Amygdala (tissue), 56 donors: ENCODE measurements around the gene RBPJ.
"Not testable (repeated sequence)": the region's sequence is repeated elsewhere in the genome, so short reads cannot be mapped to it uniquely, and the experiment has no call there.

Experiments used
- DNase-seq, 56 donors: peaks; one replicate each; lab custom pipeline; 2025; lab: John Stamatoyannopoulos, UW

The RBPJ gene

GRCh38 chr4:26368685-26369084 lies 47.9 kb downstream of the RBPJ start:
- DNase-seq, result no peak

DNA sequence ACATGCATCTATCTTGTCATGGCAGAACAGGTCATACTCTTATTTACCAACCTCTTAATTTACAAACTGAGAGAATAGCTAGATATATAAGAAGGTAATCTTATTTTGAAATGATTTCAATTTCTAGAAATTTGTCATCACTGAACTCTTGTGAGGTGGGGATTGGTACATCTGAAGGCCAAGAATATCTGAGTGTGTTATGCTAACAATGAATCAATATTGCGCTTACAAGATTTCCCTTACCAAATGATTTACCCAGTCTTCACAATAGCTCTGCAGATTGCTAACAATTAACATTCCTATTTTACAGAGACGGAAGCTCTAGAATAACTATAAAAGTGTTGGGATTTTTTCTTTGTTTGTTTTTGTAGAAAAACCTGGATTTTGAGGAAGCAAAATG lies 48.3 kb downstream of the RBPJ start:
- no peak for DNase-seq

DNA sequence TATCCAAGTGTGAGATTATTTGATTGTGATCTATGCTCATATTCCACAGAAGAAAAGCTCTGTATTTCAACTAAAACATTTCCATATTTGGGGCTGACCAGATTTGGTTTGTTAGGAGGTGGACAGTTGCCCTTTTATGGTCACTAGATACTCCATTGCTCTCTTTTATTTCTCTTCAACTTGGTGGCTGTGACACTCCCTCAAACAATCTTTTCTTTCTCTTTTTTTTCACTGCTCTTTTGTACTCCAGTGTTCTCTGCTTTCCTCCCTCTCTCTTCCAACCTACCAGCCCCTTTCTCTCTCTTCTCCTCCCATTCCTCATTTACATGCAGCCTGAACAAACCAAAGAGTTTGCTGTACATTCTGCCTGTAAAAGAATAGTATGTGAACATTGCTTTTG lies 48.8 kb downstream of the RBPJ start:
- DNase-seq, result no peak

- DNase-seq, result no peak
Observed at GRCh38 chr4:26372076-26372475, 51.3 kb downstream of the RBPJ start.

- peak in 2 of 56 donors; percentile 9 to 16 for DNase-seq
Observed at GRCh38 chr4:26372525-26373172, 51.8 kb downstream of the RBPJ start.

DNA sequence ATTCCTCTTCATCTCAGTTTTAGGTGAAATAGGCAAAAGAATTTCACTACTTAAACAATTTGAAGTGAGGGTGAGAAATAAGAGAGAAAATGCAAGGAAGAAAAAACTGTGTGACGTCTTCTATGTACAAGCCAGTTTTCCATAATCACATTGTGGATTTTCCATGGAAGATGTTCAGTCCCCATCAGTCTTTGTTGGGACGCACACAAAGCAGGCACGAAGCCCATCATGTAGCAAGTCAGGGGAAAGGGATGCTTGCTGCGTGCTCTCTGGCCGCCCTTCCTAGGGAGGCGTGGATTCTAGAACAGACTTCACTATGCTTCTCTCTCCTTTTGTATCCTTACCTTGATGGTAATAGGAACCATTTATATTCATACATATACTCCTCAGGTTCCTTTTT lies 54.7 kb downstream of the RBPJ start:
- peak in 9 of 56 donors; percentile 7 to 19 (median 11) for DNase-seq

DNA sequence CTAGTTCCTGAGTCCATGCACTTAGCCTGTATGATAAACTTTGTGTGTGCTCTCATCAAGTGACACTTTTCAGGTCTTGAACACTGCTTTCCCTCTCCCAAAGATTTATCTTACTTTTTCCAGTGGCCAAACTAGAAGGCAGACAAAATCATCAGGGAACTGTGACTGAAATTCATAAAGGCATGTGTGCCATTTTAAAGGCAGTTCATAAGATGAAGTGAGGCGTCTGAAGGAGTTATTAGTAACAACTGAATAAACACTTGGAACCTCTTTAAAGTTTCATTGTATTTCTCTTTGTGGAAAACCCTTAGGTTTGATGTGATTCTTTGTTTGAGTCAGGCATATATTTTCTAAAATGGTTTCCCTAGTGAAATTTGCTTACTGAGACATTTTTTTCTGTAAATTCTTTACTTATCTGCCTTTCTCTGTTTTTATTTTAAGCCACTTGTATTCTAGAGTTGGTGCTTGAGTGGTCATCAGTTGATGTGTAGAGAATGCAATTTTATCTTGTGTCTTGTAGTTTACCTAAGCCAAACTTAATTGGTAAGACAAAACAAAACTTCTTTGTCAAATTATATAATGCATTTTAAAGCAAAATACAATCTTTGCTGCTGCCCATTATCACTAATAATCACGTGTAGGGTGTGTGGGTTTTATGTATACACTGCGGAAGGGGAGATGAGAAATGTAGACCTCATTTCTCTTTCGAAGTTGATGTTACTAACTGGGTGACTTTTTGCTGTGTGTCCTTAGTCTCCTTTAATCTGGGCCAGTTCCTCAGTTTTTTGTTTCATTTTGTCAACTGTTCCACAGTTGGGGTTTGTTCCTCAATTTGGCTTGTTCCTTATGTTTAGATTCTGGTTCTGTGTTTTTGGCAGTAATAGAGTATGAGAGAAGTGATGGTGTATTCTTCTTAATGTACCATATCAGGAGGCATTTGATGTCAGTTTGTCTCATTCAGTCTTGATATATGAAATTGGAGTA lies 56.8 kb downstream of the RBPJ start:
- DNase-seq, result no peak

DNA sequence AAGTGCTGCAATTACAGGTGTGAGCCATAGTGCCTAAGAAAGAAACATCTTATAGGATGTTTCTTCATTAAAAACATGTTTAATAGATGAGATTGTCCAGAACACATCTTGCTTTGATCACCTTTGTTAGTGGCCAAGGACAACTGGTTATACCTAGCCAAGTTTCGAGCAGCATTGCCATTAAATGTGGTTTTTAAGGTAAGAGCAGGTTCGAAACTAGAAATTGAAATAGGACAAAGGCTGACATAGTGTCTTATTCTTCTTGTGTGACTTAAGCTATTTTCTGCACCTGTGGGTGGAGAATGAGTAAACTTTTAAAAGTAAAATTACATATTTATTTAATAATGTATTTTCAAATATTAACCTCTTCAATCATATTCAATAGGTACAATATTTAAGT lies 59.0 kb downstream of the RBPJ start:
- no peak for DNase-seq

GRCh38 chr4:26380740-26381139 lies 59.9 kb downstream of the RBPJ start:
- DNase-seq, result no peak

- no peak for DNase-seq
Observed at GRCh38 chr4:26384380-26385057, 63.7 kb downstream of the RBPJ start.

- DNase-seq, result no peak
Observed at GRCh38 chr4:26385690-26386089, 64.9 kb downstream of the RBPJ start.

DNA sequence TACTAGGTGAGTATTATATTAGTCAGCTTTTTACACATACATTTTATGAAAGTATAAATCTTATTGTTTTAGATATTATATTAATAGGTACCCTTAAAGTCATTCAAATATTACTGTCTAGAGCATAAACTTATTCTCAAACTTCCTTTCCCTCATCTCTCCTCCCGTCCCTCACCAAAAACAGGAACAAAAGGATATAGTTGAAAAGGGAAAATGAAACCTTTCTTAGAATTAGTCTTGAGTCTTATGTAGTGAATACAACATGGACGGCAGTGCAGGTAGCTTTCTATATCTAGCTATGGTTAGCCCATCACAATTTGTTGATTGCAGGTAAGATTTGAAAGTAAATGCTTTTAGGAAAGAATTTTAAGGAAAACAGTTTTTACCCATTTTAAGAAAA lies 65.6 kb downstream of the RBPJ start:
- no peak for DNase-seq

GRCh38 chr4:26388671-26389070 lies 67.9 kb downstream of the RBPJ start:
- no peak for DNase-seq

GRCh38 chr4:26397086-26397485 lies 76.3 kb downstream of the RBPJ start:
- peak in 1 of 56 donors; percentile 13 for DNase-seq

GRCh38 chr4:26400132-26400531 lies 79.3 kb downstream of the RBPJ start:
- no peak for DNase-seq

- DNase-seq, result not testable (repeated sequence)
Observed at GRCh38 chr4:26402017-26402416, 81.2 kb downstream of the RBPJ start.

- no peak for DNase-seq
Observed at GRCh38 chr4:26402458-26402857, 81.6 kb downstream of the RBPJ start.

GRCh38 chr4:26404743-26405206 lies 84.0 kb downstream of the RBPJ start:
- no peak for DNase-seq

DNA sequence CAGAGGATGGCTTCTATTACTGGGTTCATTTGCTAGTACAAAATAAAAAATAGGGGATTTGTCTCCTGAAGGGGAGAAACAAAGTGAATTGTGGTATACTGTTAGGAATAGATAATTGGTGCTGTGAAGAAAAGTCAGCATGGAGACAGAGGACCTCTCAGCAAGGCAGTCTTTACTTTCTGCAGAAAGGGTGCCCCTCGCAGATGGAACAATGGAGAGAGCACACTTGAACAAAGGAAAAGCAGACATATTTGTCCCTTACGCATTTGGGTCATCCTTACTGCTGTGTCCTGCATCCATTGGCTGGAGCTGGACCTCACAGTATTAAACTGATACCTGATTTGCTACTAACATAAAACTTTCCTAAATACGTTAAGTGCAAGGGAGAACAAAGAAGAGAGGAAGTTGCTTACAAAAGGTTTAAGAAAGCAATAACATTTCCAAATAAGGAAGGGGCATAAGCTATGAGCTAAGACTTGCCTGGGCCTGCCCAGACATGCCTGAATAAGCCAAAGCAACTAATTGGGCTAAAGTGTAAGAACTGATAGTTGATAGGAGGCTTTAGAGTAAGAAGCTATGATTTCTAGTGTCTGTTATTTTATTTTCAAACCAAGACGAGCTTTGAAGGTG lies 85.6 kb downstream of the RBPJ start:
- DNase-seq, result no peak

DNA sequence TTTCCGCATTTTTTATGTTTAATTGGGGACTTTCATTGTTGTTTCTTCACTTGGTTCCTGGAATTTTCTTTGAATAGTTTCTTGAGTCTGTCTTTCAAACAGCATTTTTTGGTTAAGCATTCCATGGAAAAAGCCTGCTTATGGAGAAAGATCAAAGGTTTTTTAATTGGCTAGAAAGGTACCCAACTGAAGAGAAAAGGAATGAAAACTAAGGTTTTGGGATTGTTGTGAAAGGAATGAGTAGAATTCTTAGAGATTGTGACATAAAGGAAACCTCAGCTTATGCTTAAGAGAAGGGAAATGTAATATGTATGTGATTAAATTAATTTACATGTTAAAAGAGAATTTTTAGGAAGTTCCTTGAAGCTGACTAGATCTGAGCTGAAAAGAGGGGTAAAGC lies 86.7 kb downstream of the RBPJ start:
- DNase-seq, result no peak
